Measurements from ENCODE around the gene URM1.
"Not testable (repeated sequence)": the region's sequence is repeated elsewhere in the genome, so short reads cannot be mapped to it uniquely, and the experiment has no call there.

The URM1 gene

GRCh38 chr9:128370752-128371629 lies at the start of gene URM1:
Gene URM1, plus strand, starts transcription at chr9:128371374. Its CDS starts 7 bp downstream, at chr9:128371381.
- DNase-seq (ENCODE audit: low read depth) = peak; percentile 95

GRCh38 chr9:128321879-128322403 lies 49.2 kb upstream of the URM1 start:
- DNase-seq (ENCODE audit: low read depth) = no peak

GRCh38 chr9:128322404-128323211 lies 48.6 kb upstream of the URM1 start, which contains the start of the genes COQ4 and TRUB2:
Gene COQ4, plus strand, starts transcription at chr9:128322839. Its CDS starts 20 bp downstream, at chr9:128322859.
Gene TRUB2, minus strand, starts transcription at chr9:128322447. Its CDS starts 39 bp downstream, at chr9:128322408.
- peak; percentile 91 for DNase-seq (ENCODE audit: low read depth)

- DNase-seq (ENCODE audit: low read depth) = no peak
Measured at GRCh38 chr9:128323212-128323730, 47.9 kb upstream of the URM1 start.

GRCh38 chr9:128323791-128324190 lies 47.4 kb upstream of the URM1 start:
- no peak for DNase-seq (ENCODE audit: low read depth)

GRCh38 chr9:128324401-128324800 lies 46.8 kb upstream of the URM1 start:
- no peak for DNase-seq (ENCODE audit: low read depth)

- DNase-seq (ENCODE audit: low read depth) = no peak
Measured at GRCh38 chr9:128325629-128326028, 45.5 kb upstream of the URM1 start.

GRCh38 chr9:128333451-128333869 lies 37.7 kb upstream of the URM1 start:
- no peak for DNase-seq (ENCODE audit: low read depth)

- DNase-seq (ENCODE audit: low read depth) = no peak
Measured at GRCh38 chr9:128335161-128335560, 36.0 kb upstream of the URM1 start.

- DNase-seq (ENCODE audit: low read depth) = no peak
Measured at GRCh38 chr9:128335914-128336313, 35.3 kb upstream of the URM1 start.

GRCh38 chr9:128337936-128338335 lies 33.2 kb upstream of the URM1 start:
- DNase-seq (ENCODE audit: low read depth) = no peak

GRCh38 chr9:128338852-128339614 lies 32.1 kb upstream of the URM1 start:
- DNase-seq (ENCODE audit: low read depth) = not testable (repeated sequence)

GRCh38 chr9:128339761-128340690 lies 31.1 kb upstream of the URM1 start, which contains the start of gene SLC27A4:
Gene SLC27A4, plus strand, starts transcription at chr9:128340527. Its CDS starts 2,606 bp downstream, at chr9:128343133.
- DNase-seq (ENCODE audit: low read depth) = peak; percentile 74

- DNase-seq (ENCODE audit: low read depth) = no peak
Measured at GRCh38 chr9:128340691-128341434, 30.3 kb upstream of the URM1 start.

GRCh38 chr9:128341435-128341849 lies 29.7 kb upstream of the URM1 start:
- peak; percentile 46 for DNase-seq (ENCODE audit: low read depth)

- no peak for DNase-seq (ENCODE audit: low read depth)
Measured at GRCh38 chr9:128342971-128343680, 28.0 kb upstream of the URM1 start.

- no peak for DNase-seq (ENCODE audit: low read depth)
Measured at GRCh38 chr9:128343855-128344254, 27.3 kb upstream of the URM1 start.

- DNase-seq (ENCODE audit: low read depth) = no peak
Measured at GRCh38 chr9:128344931-128345605, 26.1 kb upstream of the URM1 start.

Measured in stimulated activated CD8-positive, alpha-beta memory T cell treated with anti-CD3 and anti-CD28 coated beads, Interleukin-4, amount 100 ng/mL, for 24 hours (primary cell).